ENCODE results near the gene CPNE4. TPM values are rescaled to one million over a fixed set of nuclear protein-coding genes. Genes with fewer than 3 reads are reported as not detected.

CPNE4 gene
- total and polyA plus RNA-seq, 5 donors from 2014 or later = not detected

DNA sequence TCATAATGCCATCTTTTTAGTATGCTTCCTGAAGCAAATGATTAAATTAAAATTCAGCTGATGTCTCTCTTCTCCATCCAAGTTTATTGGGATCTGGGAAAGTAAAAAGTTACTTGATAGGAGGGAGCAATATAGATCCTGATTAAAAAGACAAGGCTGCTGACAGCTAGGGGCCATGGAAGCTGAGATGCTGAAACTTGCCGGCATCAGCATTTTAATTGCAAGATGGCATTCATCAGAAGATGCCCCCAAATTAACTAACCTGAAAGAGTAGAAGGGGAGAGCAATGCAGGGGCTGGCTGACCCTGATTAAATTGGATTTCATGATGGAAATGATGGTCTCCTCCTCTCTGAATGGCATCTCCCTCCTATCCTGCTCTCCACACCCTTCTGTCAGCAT, 31.1 kb downstream of the CPNE4 start:
- H3K36me3 ChIP-seq (ENCODE audit: control insufficient read depth, insufficient read depth, low read length) = no peaks in the 10 kb centered on the region
- Mint-ChIP-seq H3K4me1 (no peaks in the 10 kb centered on the region), H3K27ac (no peak overlapping the region), H3K27me3 (no peaks in the 10 kb centered on the region), H3K9me3 (peaks cover 0 to 2% (median 0%) of the 10 kb centered on the region in 7 donors), H3K36me3 (no peaks in the 10 kb centered on the region), H3K4me3 (no peak overlapping the region)
- ATAC-seq (ENCODE audit: low read depth in 2 of 2) = no peak
- H3K27ac ChIP-seq (ENCODE audit: insufficient read depth, low read length, poor library complexity, severe bottlenecking) = no peak overlapping the region
- H3K4me1 ChIP-seq (ENCODE audit: control insufficient read depth, insufficient read depth, low read length, poor library complexity, severe bottlenecking) = no peaks in the 10 kb centered on the region
- H3K9me3 ChIP-seq (ENCODE audit: control insufficient read depth in 2 of 2, low read length in 2 of 2) = no peaks in the 10 kb centered on the region
- no peak overlapping the region for H3K4me3 ChIP-seq (ENCODE audit: low read depth, low read length)
- no peak for DNase-seq
- H3K27me3 ChIP-seq (ENCODE audit: control insufficient read depth, insufficient read depth, low read length) = peaks cover 2% of the 10 kb centered on the region

GRCh38 chr3:132001999-132002398, 32.8 kb downstream of the CPNE4 start:
- no peak overlapping the region for H3K27ac Mint-ChIP-seq
- no peak for DNase-seq
- Histone ChIP-seq H3K27me3 (ENCODE audit: control insufficient read depth, insufficient read depth, low read length) (peaks cover 4% of the 10 kb centered on the region), H3K4me3 (ENCODE audit: low read depth, low read length) (no peak overlapping the region), H3K27ac (ENCODE audit: insufficient read depth, low read length, poor library complexity, severe bottlenecking) (no peak overlapping the region), H3K36me3 (ENCODE audit: control insufficient read depth, insufficient read depth, low read length) (no peaks in the 10 kb centered on the region), H3K4me1 (ENCODE audit: control insufficient read depth, insufficient read depth, low read length, poor library complexity, severe bottlenecking) (no peaks in the 10 kb centered on the region), H3K9me3 (ENCODE audit: control insufficient read depth in 2 of 2, low read length in 2 of 2) (no peaks in the 10 kb centered on the region)
- H3K4me1 Mint-ChIP-seq = no peaks in the 10 kb centered on the region
- no peaks in the 10 kb centered on the region for H3K36me3 Mint-ChIP-seq
- H3K9me3 Mint-ChIP-seq = peaks cover 0 to 2% (median 0%) of the 10 kb centered on the region in 7 donors
- H3K27me3 Mint-ChIP-seq = no peaks in the 10 kb centered on the region
- no peak for ATAC-seq (ENCODE audit: low read depth in 2 of 2)
- H3K4me3 Mint-ChIP-seq = no peak overlapping the region

GRCh38 chr3:132001036-132001435, 33.8 kb downstream of the CPNE4 start:
- H3K27me3 Mint-ChIP-seq = no peaks in the 10 kb centered on the region
- peaks cover 0 to 2% (median 0%) of the 10 kb centered on the region in 7 donors for H3K9me3 Mint-ChIP-seq
- no peaks in the 10 kb centered on the region for H3K36me3 ChIP-seq (ENCODE audit: control insufficient read depth, insufficient read depth, low read length)
- no peak overlapping the region for H3K4me3 Mint-ChIP-seq
- ATAC-seq (ENCODE audit: low read depth in 2 of 2) (no peak), DNase-seq (no peak)
- no peaks in the 10 kb centered on the region for H3K4me1 Mint-ChIP-seq
- H3K36me3 Mint-ChIP-seq = no peaks in the 10 kb centered on the region
- no peaks in the 10 kb centered on the region for H3K9me3 ChIP-seq (ENCODE audit: control insufficient read depth in 2 of 2, low read length in 2 of 2)
- H3K4me3 ChIP-seq (ENCODE audit: low read depth, low read length) = no peak overlapping the region
- no peak overlapping the region for H3K27ac Mint-ChIP-seq
- H3K4me1 ChIP-seq (ENCODE audit: control insufficient read depth, insufficient read depth, low read length, poor library complexity, severe bottlenecking) = no peaks in the 10 kb centered on the region
- no peak overlapping the region for H3K27ac ChIP-seq (ENCODE audit: insufficient read depth, low read length, poor library complexity, severe bottlenecking)
- H3K27me3 ChIP-seq (ENCODE audit: control insufficient read depth, insufficient read depth, low read length) = peaks cover 4% of the 10 kb centered on the region

DNA sequence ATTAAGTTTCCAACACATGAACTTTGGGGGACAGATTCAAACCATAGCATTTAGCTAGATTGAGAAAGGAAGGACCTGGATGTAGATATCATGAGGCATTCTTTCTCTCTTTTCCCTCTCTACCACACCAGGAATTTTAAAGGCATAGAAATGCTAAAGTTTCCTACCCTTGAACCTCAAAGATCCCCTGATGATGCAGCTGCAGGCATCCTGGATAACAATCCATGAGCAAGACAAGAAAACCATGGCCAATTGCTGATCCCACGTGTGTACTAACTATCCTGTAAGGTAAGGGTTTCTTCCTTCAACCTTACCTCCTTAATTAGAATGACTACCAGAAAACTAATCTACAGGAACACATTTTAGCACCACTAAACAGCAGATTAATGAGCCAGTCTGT, 36.8 kb downstream of the CPNE4 start:
- Histone ChIP-seq H3K9me3 (ENCODE audit: control insufficient read depth in 2 of 2, low read length in 2 of 2) (no peaks in the 10 kb centered on the region), H3K27me3 (ENCODE audit: control insufficient read depth, insufficient read depth, low read length) (peaks cover 4% of the 10 kb centered on the region), H3K36me3 (ENCODE audit: control insufficient read depth, insufficient read depth, low read length) (no peaks in the 10 kb centered on the region), H3K4me1 (ENCODE audit: control insufficient read depth, insufficient read depth, low read length, poor library complexity, severe bottlenecking) (no peaks in the 10 kb centered on the region), H3K27ac (ENCODE audit: insufficient read depth, low read length, poor library complexity, severe bottlenecking) (no peak overlapping the region), H3K4me3 (ENCODE audit: low read depth, low read length) (no peak overlapping the region)
- peaks cover 5% of the 10 kb centered on the region for H3K27me3 Mint-ChIP-seq
- H3K4me1 Mint-ChIP-seq = no peaks in the 10 kb centered on the region
- no peak overlapping the region for H3K4me3 Mint-ChIP-seq
- H3K36me3 Mint-ChIP-seq = no peaks in the 10 kb centered on the region
- no peak overlapping the region for H3K27ac Mint-ChIP-seq
- DNase-seq (no peak), ATAC-seq (ENCODE audit: low read depth in 2 of 2) (no peak)
- peaks cover 0 to 2% (median 0%) of the 10 kb centered on the region in 7 donors for H3K9me3 Mint-ChIP-seq

GRCh38 chr3:131995891-131996290, 38.9 kb downstream of the CPNE4 start:
- no peaks in the 10 kb centered on the region for H3K9me3 ChIP-seq (ENCODE audit: control insufficient read depth in 2 of 2, low read length in 2 of 2)
- no peaks in the 10 kb centered on the region for H3K4me1 Mint-ChIP-seq
- no peaks in the 10 kb centered on the region for H3K4me1 ChIP-seq (ENCODE audit: control insufficient read depth, insufficient read depth, low read length, poor library complexity, severe bottlenecking)
- H3K4me3 ChIP-seq (ENCODE audit: low read depth, low read length) = no peak overlapping the region
- no peak overlapping the region for H3K27ac ChIP-seq (ENCODE audit: insufficient read depth, low read length, poor library complexity, severe bottlenecking)
- peaks cover 3% of the 10 kb centered on the region for H3K27me3 ChIP-seq (ENCODE audit: control insufficient read depth, insufficient read depth, low read length)
- peaks cover 0 to 2% (median 0%) of the 10 kb centered on the region in 7 donors for H3K9me3 Mint-ChIP-seq
- DNase-seq (no peak), ATAC-seq (ENCODE audit: low read depth in 2 of 2) (no peak)
- H3K27me3 Mint-ChIP-seq = peaks cover 5% of the 10 kb centered on the region
- no peaks in the 10 kb centered on the region for H3K36me3 ChIP-seq (ENCODE audit: control insufficient read depth, insufficient read depth, low read length)
- H3K4me3 Mint-ChIP-seq = no peak overlapping the region
- no peaks in the 10 kb centered on the region for H3K36me3 Mint-ChIP-seq
- H3K27ac Mint-ChIP-seq = no peak overlapping the region

- no peak overlapping the region for H3K4me3 Mint-ChIP-seq
Measured at GRCh38 chr3:131989318-131989717, 45.5 kb downstream of the CPNE4 start.

DNA sequence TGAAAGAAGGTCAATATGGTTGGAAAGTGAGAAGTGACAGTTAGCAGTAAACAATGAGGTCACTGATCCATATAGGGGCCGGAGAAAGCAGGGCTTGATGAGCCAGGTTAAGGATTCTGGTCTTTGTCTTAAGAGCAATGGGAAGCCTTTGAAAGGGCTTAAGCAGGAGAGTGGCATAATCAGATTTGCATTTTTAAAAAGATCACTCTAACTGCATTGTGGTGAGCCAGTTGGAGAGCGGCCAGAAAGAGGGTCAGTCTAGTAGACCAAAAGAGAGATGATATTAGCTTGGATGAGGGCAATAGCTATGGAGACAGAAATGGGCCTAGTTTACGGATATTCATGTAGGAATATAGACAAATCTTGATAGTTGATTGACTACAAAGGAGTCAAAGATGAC, 46.6 kb downstream of the CPNE4 start:
- H3K4me1 ChIP-seq (ENCODE audit: control insufficient read depth, insufficient read depth, low read length, poor library complexity, severe bottlenecking) = no peaks in the 10 kb centered on the region
- H3K4me1 Mint-ChIP-seq = no peaks in the 10 kb centered on the region
- H3K27ac ChIP-seq (ENCODE audit: insufficient read depth, low read length, poor library complexity, severe bottlenecking) = no peak overlapping the region
- no peak for DNase-seq
- no peaks in the 10 kb centered on the region for H3K9me3 ChIP-seq (ENCODE audit: control insufficient read depth in 2 of 2, low read length in 2 of 2)
- ATAC-seq (ENCODE audit: low read depth in 2 of 2) = no peak
- no peak overlapping the region for H3K4me3 ChIP-seq (ENCODE audit: low read depth, low read length)
- peaks cover 0 to 2% (median 0%) of the 10 kb centered on the region in 7 donors for H3K9me3 Mint-ChIP-seq
- H3K36me3 ChIP-seq (ENCODE audit: control insufficient read depth, insufficient read depth, low read length) = no peaks in the 10 kb centered on the region
- no peaks in the 10 kb centered on the region for H3K36me3 Mint-ChIP-seq
- no peak overlapping the region for H3K27ac Mint-ChIP-seq
- H3K4me3 Mint-ChIP-seq = no peak overlapping the region
- H3K27me3 ChIP-seq (ENCODE audit: control insufficient read depth, insufficient read depth, low read length) = no peaks in the 10 kb centered on the region
- no peaks in the 10 kb centered on the region for H3K27me3 Mint-ChIP-seq

More at GRCh38 chr3:131989318-131989717, 45.5 kb downstream of the CPNE4 start:
- H3K36me3 Mint-ChIP-seq = no peaks in the 10 kb centered on the region
- no peaks in the 10 kb centered on the region for H3K4me1 Mint-ChIP-seq
- Histone ChIP-seq H3K36me3 (ENCODE audit: control insufficient read depth, insufficient read depth, low read length) (no peaks in the 10 kb centered on the region), H3K4me3 (ENCODE audit: low read depth, low read length) (no peak overlapping the region), H3K27me3 (ENCODE audit: control insufficient read depth, insufficient read depth, low read length) (no peaks in the 10 kb centered on the region), H3K27ac (ENCODE audit: insufficient read depth, low read length, poor library complexity, severe bottlenecking) (no peak overlapping the region), H3K4me1 (ENCODE audit: control insufficient read depth, insufficient read depth, low read length, poor library complexity, severe bottlenecking) (no peaks in the 10 kb centered on the region), H3K9me3 (ENCODE audit: control insufficient read depth in 2 of 2, low read length in 2 of 2) (no peaks in the 10 kb centered on the region)
- no peaks in the 10 kb centered on the region for H3K27me3 Mint-ChIP-seq
- ATAC-seq (ENCODE audit: low read depth in 2 of 2) (no peak), DNase-seq (no peak)
- peaks cover 0 to 2% (median 0%) of the 10 kb centered on the region in 7 donors for H3K9me3 Mint-ChIP-seq
- H3K27ac Mint-ChIP-seq = no peak overlapping the region

DNA sequence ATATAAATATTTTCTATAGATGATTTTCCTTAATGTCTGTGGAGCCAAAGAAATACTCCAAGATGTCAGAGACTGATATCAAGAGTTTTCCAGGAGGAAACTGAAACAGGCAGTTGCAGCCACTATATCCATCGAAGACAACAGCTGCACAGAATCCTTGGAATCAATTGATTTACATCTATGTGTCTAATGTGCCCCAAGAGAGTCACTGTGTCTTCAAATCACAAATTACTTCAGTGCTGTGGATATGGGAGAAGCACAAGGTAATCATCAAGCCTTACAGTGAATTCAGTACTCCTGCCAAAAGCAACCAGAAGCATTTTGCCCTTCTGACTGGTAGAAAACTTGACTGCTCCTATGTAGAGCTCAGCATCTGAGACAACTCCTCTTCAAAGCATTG, 51.1 kb downstream of the CPNE4 start:
- Mint-ChIP-seq H3K9me3 (peaks cover 0 to 9% (median 2%) of the 10 kb centered on the region in 7 donors), H3K27ac (no peak overlapping the region), H3K4me3 (no peak overlapping the region), H3K27me3 (no peaks in the 10 kb centered on the region), H3K36me3 (no peaks in the 10 kb centered on the region), H3K4me1 (no peaks in the 10 kb centered on the region)
- Histone ChIP-seq H3K4me1 (ENCODE audit: control insufficient read depth, insufficient read depth, low read length, poor library complexity, severe bottlenecking) (no peaks in the 10 kb centered on the region), H3K36me3 (ENCODE audit: control insufficient read depth, insufficient read depth, low read length) (no peaks in the 10 kb centered on the region), H3K4me3 (ENCODE audit: low read depth, low read length) (no peak overlapping the region), H3K9me3 (ENCODE audit: control insufficient read depth in 2 of 2, low read length in 2 of 2) (no peaks in the 10 kb centered on the region), H3K27ac (ENCODE audit: insufficient read depth, low read length, poor library complexity, severe bottlenecking) (no peak overlapping the region), H3K27me3 (ENCODE audit: control insufficient read depth, insufficient read depth, low read length) (no peaks in the 10 kb centered on the region)
- no peak for DNase-seq
- ATAC-seq (ENCODE audit: low read depth in 2 of 2) = no peak

Measured in CD4-positive, CD25-positive, alpha-beta regulatory T cell (primary cell).